HG02610 (cell line): Measurements from ENCODE around the gene MYH9.

ENCODE experiments used
- ATAC-seq: cut with Tn5 transposase; IDR thresholded peaks from one replicate; pipeline ENCODE4 v1.9.1; 2021; ENCODE audit warnings: mild to moderate bottlenecking, moderate library complexity; ENCODE audit not compliant: unreplicated experiment

The MYH9 gene

DNA sequence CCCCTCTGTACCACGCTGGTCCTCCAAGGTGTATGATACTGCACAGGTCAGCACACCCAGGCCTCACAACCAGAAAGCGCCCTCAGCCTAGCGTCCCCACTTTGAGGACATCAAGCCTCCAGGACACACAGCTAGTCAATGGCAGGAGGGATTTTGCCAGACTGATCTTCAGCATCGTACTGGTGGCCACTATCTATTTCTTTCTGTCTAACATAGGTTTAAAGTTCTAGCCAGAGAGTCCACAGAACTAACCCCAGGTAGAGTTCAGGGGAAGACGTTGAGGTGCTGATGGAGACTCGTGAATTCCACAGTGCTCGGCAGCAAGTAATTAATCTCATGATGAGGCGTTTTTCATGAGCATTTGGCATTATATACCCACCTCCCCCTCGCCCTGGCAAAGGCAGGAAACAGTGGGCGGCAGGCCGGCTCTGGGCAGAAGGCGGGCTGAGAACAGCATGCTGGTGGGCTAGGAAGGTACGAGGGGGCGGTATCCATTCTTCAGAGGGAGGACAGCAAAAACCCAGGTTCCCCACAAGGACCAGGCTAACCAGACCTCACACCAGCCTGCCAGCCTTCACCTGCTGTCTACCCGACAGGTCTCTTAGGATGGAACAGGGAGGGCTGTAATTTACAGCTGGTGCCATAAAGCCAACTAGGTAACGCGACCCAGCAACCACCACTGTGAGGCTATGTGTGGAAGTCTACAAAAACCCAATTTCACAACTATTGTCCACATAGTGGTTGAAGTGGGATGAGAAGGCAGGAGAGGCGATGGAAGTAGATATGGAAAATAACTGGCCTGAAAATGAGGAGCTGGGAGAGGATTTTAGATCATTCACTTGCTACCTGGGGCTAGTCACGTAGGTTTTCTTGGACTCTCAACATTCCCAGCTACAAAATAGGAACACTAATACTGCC is 18.5 kb downstream of the MYH9 start:
- ATAC-seq: no peak

DNA sequence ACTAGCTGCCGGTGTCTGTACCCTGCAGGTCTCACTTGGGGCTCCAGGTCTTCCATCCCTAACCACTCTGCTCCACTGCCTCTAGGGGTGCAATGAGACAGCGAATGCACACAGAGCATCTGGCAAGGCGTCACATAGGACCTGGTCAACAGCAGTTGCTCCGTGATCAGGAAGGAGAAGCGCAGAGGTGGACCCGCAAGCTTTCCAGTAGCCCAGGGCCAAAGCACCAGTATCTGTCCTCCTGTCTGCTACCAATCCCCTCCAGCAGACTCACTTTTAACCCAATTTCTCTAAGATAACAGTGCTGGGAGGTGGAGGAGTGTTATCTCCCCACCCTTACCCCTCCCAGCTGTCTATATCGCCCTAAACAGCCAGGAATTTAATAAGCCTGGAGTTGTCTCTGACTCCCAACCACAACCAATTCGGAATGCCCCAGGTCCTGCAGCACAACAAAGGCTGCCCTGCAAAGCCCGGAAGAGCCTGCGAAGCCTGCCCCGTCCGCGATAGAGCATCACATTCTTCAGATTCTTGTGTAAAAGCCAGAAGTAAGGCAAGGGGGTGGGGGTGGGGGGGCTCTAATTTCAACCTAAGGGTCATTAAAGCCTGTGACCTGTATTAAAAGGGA is 19.3 kb downstream of the MYH9 start:
- no peak for ATAC-seq

DNA sequence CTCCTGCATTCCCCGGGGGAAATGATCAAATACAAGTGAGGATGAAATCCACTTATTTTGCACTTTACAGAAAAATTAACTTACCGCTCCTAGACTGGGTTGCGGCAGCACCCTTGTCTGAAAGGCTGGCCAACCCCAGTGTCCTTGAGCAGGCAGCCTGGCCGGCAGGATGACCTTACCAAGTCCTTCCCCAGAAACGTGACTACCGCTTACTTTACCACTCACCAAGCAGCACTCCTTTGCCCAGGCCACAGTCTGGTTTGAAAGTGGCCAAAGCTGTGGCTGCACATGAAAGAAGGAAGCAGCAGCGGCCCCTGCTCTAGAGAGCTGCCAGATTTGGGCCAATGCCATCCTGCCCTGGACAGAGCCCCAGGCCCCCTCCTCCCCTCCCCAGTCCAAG is 20.3 kb downstream of the MYH9 start:
- ATAC-seq: no peak

DNA sequence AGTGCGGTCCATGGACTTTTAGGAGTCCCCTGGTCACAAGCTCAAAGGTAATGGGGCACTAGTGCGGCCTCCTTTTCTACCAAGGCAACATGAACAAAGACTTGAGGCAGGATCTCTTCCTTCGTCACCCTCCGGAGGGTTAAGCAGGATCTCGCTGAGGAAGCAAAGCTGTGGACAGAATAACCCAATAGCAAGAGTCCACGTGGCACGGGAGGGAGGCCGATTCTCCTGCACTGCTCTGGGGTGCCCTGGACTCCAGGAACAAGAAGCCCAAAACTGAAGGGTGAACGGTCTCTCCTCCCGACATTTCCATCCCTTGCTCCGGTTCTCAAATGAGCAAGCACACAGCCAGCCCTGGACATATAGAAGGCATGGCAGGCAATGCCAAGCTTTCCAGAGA is 20.7 kb downstream of the MYH9 start:
- ATAC-seq: no peak

DNA sequence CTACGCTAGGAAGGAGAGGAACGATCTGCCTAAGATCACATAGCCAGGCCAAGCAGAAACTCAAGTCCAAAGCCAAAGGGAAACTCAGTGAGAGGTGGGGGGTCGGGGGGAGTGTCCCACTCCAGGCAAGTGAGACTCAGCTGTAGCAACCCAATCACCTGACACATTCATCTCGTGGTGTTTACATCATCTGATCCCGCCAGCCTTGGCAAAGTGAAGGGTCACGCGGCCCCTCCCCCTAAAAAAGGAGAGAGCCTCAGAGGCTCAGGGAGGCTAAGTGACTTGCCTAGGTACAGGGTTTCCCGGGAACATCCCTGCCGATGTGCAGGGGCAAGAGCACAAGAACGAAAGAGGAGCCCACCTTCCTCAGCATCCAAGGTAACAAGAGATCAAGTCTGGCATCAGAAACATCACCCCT is 21.5 kb downstream of the MYH9 start:
- ATAC-seq: no peak

DNA sequence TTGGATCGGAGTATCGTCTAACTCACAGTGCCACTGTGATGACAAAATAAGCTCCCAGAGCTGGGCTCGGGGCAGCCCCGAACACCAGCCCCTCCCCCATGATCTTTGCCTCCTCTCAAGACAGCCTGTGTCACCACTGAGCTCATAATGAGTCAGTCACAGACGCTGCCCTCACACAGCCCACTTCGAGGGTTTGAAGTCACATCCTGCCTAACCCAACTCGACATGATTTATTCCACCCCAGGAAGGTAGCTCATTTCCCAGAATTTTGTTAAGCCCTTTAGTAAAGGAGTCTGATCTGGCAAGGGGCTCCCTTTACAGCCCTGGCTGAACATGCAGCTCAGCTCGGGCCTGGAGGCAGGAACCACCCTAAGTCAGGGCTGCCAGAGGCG is 22.8 kb downstream of the MYH9 start:
- ATAC-seq: peak; percentile 63

DNA sequence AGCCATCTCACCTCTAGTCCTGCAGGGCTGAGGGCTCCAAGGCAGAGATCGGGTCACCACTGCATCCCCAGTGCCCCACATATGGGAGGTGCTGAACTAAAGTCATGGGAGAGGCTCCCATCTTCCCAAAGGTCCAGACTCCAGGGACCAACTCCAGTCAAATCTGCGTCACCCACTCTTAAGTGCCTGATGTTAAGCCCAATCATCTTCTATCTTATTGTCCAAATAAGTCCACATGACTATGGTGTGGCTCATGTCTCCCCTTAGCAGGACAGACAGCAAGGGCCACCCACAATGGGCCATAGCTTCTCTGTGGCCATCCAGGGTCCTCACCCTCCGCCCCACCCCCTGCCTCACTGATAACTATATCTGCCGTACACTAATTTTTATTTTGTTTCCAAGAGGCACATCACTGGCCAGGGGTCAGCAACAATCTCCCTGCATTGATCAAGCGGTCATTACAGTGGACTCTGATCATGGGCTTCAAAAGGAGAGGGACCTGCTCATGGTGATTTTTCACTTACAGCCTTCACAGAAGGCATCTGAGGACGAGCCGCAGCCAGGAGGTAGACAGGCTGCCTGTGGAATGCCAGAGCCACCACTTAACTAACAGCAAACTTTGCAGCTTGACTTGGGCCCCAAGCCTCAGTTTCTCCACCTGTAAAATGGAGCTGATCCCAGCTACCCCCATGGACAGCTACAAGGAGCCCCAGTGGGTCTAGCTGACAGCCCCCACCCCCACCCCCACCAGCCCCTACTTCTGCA is 23.3 kb downstream of the MYH9 start:
- ATAC-seq: no peak

DNA sequence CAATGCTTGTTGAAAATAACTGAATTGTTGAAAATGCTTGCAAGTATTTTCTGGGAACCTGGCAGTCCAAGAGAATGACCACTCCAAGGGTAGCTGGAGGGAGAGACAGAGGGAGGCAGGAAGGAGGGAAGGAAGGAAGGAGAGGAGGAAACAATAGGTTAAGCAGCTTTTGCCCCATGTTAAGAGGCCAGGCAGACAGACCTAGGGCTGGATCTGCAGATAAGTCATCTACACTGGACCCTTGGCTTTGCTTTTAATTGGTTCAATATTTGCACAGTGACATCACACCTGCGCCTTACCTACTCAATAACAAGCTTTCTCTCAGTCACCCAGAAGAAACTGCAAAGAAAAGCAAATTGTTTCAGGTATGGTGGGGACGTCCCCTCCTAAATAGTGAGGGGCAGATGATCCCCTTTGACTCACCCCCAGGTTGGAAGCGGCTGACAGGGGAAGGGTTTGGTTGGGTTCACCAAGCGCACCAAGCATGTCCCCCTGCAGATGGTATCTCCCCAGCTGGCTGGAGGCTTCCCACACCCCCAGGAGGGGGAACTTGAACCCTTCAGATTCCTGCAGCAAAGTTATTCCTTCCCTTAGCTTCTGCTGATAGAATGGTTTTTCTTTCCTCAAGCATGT is 24.3 kb downstream of the MYH9 start:
- no peak for ATAC-seq

DNA sequence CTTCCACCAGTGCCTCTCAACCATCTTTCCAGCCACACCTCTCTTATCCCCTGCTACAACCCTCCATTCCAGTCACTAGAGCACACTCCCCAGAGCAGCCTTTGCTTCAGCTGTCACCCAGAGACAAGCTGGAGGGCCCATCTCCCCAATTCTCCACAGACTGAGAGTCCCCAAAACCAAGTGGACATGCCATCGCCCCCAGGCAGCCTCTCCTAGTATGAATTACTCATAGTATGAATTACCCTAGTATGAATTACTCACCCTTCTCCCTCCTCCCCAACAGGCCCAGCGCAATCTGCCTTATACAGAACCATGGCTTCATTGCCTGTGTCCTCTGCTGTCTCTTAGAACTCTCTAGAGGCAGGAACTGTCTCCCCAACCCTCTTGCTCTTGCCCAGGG is 24.8 kb downstream of the MYH9 start:
- no peak for ATAC-seq

DNA sequence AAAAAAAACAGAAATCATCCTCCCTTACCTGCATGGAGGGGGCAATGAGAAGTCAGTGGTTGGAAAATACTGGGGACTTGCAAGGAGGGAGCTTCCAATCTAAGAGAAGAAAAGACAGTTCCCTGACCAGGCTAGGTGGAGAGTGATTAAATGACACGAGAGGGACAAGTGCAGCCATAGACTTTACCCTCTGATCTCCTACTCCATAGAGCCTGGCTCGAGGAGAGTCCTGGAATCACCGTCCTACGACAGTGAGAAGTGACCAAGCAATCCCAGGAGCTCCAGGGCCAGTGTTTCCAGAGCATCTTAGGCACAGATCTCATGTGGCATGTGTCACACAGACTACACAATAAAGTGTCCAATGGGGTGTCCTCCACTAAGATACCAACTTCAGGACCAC is 25.7 kb downstream of the MYH9 start:
- no peak for ATAC-seq

DNA sequence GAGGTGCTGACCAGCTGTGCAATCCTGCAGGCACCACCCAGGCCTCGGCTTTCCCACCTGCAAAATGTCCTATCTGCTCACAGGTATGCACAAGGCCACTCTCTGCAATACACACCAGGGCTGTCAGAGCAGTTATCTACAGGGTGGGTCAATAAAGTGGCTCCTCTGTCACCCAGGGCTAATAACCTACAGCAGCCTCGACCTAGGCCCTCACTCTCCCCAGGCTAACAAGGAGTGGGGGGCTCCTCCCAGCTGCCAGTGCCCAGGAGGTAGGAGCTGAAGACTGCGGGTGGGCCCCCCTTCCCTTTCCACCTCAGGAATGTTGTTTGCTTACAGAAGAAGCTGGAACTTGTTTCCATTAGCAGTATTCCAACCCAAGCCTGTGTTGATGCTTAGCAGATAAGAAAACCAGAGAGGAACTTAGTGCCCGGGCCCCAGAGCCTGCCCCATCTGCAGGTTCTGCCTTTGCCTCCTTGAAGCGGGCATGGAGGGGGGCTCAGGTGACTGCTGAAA is 26.8 kb downstream of the MYH9 start:
- no peak for ATAC-seq

DNA sequence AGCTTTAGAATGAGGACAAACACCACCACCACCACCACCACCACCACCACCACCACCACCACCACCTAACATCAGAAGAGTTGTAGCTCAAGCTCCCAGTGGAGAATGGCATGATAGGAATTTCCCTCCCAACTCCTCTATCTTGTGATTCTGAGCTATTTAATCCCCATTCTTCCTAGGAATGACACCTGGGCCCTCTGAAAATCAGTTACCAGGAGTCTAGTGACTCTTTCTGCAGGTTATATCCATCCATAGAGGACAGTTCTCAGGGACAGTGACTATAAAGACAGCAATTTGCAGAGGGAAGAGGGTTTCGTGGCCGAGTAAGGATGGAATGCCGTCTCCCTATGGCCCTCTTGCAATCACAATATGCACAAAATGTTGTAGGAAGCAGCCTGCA is 27.8 kb downstream of the MYH9 start:
- no peak for ATAC-seq

DNA sequence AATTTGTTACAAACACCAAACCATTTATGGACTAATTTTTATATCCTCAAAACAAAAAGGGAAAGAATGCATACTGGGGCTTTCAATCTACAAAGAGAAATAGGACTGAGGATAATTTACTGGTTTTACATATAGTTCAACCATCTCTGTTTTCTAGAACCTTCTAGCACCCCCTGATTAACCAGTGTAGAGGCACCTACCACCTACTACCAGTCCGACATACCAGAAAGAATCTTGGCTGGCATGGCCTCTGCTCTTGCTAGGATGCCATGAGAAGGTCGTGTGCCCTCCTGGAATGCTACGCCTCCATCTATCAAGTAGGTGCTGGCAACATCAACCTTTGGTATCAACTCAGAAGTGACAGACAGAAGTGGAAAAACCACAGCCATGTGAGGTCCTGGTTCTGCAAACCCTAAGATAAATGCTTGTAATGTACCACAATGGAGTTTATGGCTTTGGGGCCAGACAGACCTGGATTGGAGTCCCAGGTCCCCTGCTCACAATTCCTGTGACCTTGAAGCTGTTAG is 28.2 kb downstream of the MYH9 start:
- no peak for ATAC-seq

DNA sequence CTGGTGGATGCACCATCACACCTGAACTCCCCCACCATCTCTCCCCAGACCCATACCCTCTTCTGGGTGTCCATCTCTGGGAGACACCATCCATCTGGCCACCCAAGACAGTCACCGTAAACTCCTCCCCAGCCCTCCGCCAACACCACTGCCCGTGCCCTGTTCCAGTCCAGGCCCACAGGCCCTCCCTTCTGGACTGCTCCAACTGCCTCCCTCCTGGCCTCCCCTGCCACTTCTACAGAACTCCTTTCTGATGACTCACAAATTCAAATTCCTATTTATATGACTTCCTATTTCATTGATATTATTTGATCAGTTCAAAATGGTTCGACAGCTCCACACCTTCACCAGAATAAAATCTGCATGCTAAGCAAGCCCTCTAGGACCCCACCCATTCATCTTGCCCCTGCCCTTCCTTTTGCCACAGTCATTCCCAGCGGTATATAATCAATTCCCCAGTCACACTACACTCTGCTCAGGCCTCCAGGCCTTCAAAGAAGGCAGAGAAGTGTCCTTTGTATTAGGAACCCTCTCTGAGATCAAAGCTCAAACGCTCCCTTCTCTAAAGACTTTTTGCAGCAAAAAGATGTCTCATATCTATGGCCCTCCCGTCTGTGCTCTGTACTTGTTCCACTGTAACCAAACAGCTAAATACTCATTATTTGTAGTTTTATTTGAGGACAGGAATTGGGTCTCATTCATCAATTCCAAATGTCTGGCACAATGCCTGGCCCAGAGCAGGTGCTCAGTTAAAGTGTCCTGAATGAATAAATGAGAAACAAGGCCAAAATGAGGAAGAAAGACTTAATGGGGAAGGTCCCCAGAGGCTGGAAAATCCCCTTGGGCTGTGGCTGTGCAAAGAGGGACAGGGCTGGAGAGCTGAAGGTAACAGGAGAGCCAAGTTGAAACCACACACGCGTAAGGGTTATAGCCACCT is 29.0 kb downstream of the MYH9 start:
- peak; percentile 56 for ATAC-seq

DNA sequence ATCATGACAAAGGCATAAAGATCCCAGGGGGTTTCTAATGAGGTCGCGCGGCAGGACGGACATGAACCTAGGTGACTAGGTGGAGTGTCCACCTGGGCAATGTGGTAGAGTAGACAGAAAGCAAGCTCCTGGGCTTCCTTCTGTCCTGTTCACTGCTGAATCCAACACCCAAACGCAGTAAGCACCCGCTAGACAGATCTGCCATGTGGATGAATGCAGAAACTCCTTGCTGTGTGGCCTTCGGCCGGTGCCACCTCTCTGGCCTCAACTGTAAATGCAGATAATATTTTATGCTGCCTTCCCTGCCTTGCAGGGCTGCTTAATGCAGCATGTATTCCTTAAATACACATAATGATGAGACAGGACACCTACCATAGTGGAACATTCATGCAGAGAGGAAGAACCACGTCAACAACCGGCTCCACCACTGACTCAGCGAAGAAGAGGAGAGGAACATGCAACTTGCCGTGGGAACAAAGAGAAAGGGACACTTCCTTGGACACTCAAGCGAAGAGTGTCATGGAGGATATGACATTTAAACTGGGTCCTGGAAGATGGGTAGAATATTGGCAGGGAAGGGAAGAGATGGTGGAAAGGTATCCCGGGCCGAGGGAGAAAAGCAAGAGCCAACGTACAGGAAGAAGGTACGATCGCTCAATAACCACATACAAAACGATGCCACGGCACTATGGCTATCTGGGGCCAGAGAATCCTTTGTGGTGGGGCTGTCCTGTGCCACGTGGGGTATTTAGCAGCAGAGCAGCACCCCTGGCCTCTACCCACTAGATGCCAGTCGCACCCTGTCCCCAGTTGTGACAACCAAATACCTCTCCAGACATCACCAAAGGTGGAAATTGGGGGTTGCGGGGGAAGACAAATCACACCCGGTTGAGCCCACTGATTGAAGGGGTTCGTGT is 30.8 kb downstream of the MYH9 start:
- no peak for ATAC-seq

DNA sequence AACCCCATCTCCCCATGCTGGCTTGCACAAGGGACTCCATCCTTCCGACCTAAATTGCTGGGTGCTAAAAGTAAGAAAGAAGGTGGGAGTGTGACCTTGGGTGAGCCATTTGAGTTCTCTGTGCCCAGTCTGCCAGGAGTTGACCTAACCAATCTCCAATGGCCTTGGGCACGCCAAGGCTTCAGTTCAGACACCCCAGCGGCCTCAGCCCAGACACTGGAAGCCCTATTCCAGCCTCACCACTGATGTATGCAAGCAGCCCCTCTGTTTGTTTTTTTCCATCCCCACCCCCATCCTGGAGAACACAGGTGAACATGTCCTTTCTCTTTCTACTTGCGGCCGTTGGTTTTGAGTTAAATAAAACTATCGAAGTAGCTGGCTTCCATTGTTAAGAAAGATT is 31.9 kb downstream of the MYH9 start:
- ATAC-seq: no peak

DNA sequence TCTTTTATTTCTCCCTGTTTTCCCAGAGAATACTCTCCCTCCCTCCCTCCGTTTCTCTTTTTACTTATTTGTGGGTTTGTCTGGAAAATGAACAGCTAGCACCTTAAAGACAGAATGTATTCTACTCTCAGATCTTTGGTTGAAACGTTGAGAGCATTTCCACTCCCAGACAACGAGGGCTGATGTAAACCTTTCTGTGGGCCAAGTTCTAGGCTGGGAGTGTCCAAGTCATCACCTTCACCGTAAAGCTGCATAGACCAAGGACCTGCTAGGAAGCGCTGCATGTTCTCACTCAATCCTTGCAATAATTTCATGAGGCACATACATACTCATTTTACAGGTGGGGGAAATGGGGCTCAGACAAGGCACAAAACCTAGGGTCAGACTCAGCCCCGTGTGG is 32.4 kb downstream of the MYH9 start:
- ATAC-seq: no peak

DNA sequence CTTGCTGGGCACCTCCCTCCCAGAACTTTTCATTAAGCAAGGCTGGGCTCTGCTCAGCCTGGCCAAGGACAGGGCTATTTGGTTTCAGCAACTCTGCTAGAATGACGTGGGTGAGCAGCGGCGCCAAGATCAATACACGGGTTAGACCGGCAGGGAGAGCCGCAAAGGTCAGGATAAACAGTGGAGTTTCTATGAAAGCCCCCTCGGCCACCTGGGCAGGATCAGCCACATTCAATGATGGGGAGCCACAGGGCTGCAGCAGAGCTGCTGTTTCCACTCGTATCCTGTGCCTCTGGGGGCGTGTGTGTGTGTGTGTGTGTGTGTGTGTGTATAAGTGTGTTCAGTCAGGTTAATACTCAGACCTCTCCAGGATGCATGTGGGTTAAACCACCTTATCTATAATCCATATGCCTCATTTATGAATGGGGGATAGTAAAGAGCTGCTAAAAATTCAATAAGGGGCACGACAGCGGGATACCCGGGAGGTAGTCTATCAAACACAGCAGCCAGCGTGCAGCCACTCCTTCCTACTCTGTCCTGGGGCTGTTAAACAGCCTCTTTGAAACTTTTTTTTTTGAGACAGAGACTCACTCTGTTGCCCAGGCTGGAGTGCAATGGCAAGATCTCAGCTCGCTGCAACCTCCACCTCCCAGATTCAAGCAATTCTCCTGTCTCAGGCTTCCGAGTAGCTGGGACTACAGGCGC is 34.8 kb downstream of the MYH9 start:
- ATAC-seq: no peak
